Measurements from ENCODE around the gene SORCS1.

- TF ChIP-seq ZNF777 (tag by site-specific recombination; IDR thresholded peaks at IDR 0.05; ENCODE audit: borderline replicate concordance) = no peak
- TF ChIP-seq ZNF24 (tag by site-specific recombination; IDR thresholded peaks at IDR 0.05) = no peak
- no peak for TF ChIP-seq CTCF (tag by site-specific recombination; IDR thresholded peaks at IDR 0.05)
- TF ChIP-seq ZNF214 (tag by site-specific recombination; IDR thresholded peaks at IDR 0.05; ENCODE audit: borderline replicate concordance) = no peak
- no peak for TF ChIP-seq ZNF146 (tag by site-specific recombination; IDR thresholded peaks at IDR 0.05)
- no peak for TF ChIP-seq ZSCAN23 (tag by site-specific recombination; IDR thresholded peaks at IDR 0.05)
- TF ChIP-seq PRDM2 (tag by site-specific recombination; IDR thresholded peaks at IDR 0.05; ENCODE audit: borderline replicate concordance) = no peak
- no peak for TF ChIP-seq TCF7L2 (IDR thresholded peaks at IDR 0.05; ENCODE audit: borderline replicate concordance, low read depth, low read length)
- no peak for TF ChIP-seq PRDM1 (tag by site-specific recombination; IDR thresholded peaks at IDR 0.05)
- TF ChIP-seq ZNF362 (tag by site-specific recombination; IDR thresholded peaks at IDR 0.05) = no peak
- TF ChIP-seq ZNF488 (tag by site-specific recombination; IDR thresholded peaks at IDR 0.05) = no peak
These were observed 307.3 kb downstream of the SORCS1 start for GRCh38 chr10:106857213-106857612.

All from HEK293 (cell line).